T-cell (primary cell): ENCODE data around the gene ATAD3A. TPM values are rescaled to one million over a fixed set of nuclear protein-coding genes. Genes with fewer than 3 reads are reported as not detected.
"Not testable (repeated sequence)": the region's sequence is repeated elsewhere in the genome, so short reads cannot be mapped to it uniquely, and the experiment has no call there.

Experiments
- ATAC-seq, 4 experiments: fragments of 200-7000 bp in 3 of 4; fragments of 150-1000 bp in 1 of 4; cut with Tn5 transposase; replicated peaks in 1 of 4; 1 replicate in 3 of 4; 2 replicates in 1 of 4; pipeline ENCODE4 v1.10.0; 2021; ENCODE audit warnings: moderate library complexity in 3 of 4, mild to moderate bottlenecking in 2 of 4, moderate number of reproducible peaks in 1 of 4
- CTCF ChIA-PET, 2 donors: fragments of 300-600 bp; sonication (Branson Sonifier 250); formaldehyde crosslinking; loops; one replicate each; lab custom pipeline; 2022; ENCODE audit warnings: antibody characterized with exemption in 2 of 2; lab: Charles Lee
- POLR2A ChIA-PET, 2 donors: fragments of 300-600 bp; sonication (Branson Sonifier 250); formaldehyde crosslinking; loops; one replicate each; lab custom pipeline; 2022; ENCODE audit warnings: antibody characterized with exemption in 2 of 2; lab: Charles Lee
- DNase-seq, 35 experiments: peaks; one replicate each; pipeline versions ENCODE4 v3.0.0 to v3.0.0-alpha.2; 2013 to 2023
- H3K27ac ChIP-seq: one replicate; pipeline ENCODE4 v1.5.1; 2013; ENCODE audit warnings: low read length
- H3K27me3 ChIP-seq, 2 experiments: replicated peaks in 1 of 2; 1 replicate in 1 of 2; 2 replicates in 1 of 2; pipeline versions ENCODE4 v1.6.1 to v1.7.0; 2013; ENCODE audit warnings: low read length in 1 of 2, mixed read lengths in 1 of 2; ENCODE audit not compliant: control insufficient read depth in 2 of 2, insufficient read depth in 2 of 2; ENCODE audit errors: extremely low read depth in 1 of 2
- H3K36me3 ChIP-seq, 2 donors: 1 replicate in 1 of 2; 2 replicates in 1 of 2; pipeline versions ENCODE4 v1.6.1 to v1.7.0; 2013; ENCODE audit warnings: low read length in 1 of 2; ENCODE audit not compliant: control insufficient read depth in 2 of 2, insufficient read depth in 1 of 2; ENCODE audit errors: extremely low read depth in 1 of 2
- H3K4me1 ChIP-seq, 2 experiments: 1 replicate in 1 of 2; 2 replicates in 1 of 2; pipeline versions ENCODE4 v1.6.1 to v1.7.0; 2013; ENCODE audit warnings: low read length in 2 of 2, mixed read lengths in 1 of 2; ENCODE audit not compliant: insufficient read depth in 2 of 2, control insufficient read depth in 1 of 2; ENCODE audit errors: extremely low read depth in 1 of 2
- H3K4me3 ChIP-seq, 2 donors: 1 replicate in 1 of 2; 2 replicates in 1 of 2; pipeline versions ENCODE4 v1.5.1 to v1.7.0; 2013; ENCODE audit warnings: mild to moderate bottlenecking in 2 of 2, low read length in 1 of 2, moderate library complexity in 1 of 2; ENCODE audit not compliant: control insufficient read depth in 1 of 2; ENCODE audit errors: extremely low read depth in 1 of 2
- H3K9me3 ChIP-seq: 2 replicates; pipeline ENCODE4 v1.7.0; 2013
- H3K27ac Mint-ChIP-seq, 2 donors: one replicate each; pipeline ENCODE4 v1.8.0; 2020 to 2021; ENCODE audit warnings: mild to moderate bottlenecking in 2 of 2, mixed read lengths in 2 of 2
- H3K27me3 Mint-ChIP-seq, 2 donors: one replicate each; pipeline ENCODE4 v1.8.0; 2021 to 2022; ENCODE audit warnings: mixed read lengths in 2 of 2
- H3K36me3 Mint-ChIP-seq: one replicate; pipeline ENCODE4 v1.8.0; 2021; ENCODE audit warnings: mixed read lengths
- H3K4me1 Mint-ChIP-seq, 3 donors: one replicate each; pipeline ENCODE4 v1.8.0; 2020 to 2022; ENCODE audit warnings: mixed read lengths in 3 of 3, mild to moderate bottlenecking in 1 of 3
- H3K4me3 Mint-ChIP-seq, 3 donors: one replicate each; pipeline ENCODE4 v1.8.0; 2020 to 2022; ENCODE audit warnings: mild to moderate bottlenecking in 3 of 3, mixed read lengths in 3 of 3, moderate library complexity in 3 of 3
- H3K9me3 Mint-ChIP-seq, 3 donors: one replicate each; pipeline ENCODE4 v1.8.0; 2020 to 2022; ENCODE audit warnings: mixed read lengths in 3 of 3
- whole genome bisulfite sequencing: methylation state at CpG from one replicate; pipeline ENCODE4 v1.1.5; 2013; ENCODE audit warnings: missing lambda C conversion rate; ENCODE audit not compliant: insufficient coverage; 5-methylcytosine and 5-hydroxymethylcytosine counted together
- total RNA-seq, 35 experiments: library from RNA in 6 of 35; stranded (reverse) in 6 of 35; fragments of 120-200 nt in 1 of 35; gene quantifications; one replicate each; pipeline versions ENCODE4 v1.2.1 to v1.2.4 and lab custom pipeline; 2013 to 2026

Gene ATAD3A
- total RNA-seq, 5 donors from 2014 or later (not counting 1 experiment from before 2014, with no cell fraction given), result 24.6 to 42.5 (median 31.1) TPM

DNA sequence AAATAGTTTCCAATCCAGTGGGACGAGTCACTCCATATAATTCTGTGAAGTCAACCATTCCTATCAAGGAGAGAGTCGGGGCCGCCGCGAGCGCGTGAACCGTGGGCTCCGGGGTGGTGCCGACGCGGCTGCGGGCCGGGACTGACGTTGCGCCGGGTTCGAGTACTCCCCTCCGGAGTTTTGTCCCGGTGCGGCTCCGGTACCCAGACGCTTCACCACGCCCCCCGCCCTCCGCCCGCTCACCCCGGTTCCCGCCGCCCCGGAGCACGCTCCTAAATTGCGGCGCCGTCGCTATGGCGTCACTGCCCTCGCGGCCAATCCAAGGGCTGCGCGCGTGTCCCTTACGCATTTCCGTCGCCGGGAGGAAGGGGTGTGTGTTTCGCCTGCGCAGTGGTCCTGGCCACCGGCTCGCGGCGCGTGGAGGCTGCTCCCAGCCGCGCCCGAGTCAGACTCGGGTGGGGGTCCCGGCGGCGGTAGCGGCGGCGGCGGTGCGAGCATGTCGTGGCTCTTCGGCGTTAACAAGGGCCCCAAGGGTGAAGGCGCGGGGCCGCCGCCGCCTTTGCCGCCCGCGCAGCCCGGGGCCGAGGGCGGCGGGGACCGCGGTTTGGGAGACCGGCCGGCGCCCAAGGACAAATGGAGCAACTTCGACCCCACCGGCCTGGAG, 40.4 kb upstream of the ATAD3A start, which contains the start of gene ATAD3B:
Gene ATAD3B (plus strand): TSS at position 377 of the 664 bp plus-strand sequence. CDS start 120 bp downstream, at position 497.
- Histone ChIP-seq H3K4me1 (peaks cover 2 to 24% of the 10 kb centered on the region in 2 experiments), H3K9me3 (no peaks in the 10 kb centered on the region), H3K27me3 (no peaks in the 10 kb centered on the region), H3K27ac (peak within 1 kb of the TSS; percentile 66), H3K36me3 (no peaks in the 10 kb centered on the region), H3K4me3 (peak within 1 kb of the TSS; percentile 67 to 87)
- Mint-ChIP-seq H3K9me3 (no peaks in the 10 kb centered on the region), H3K4me1 (peaks cover 24 to 33% (median 25%) of the 10 kb centered on the region in 3 donors), H3K4me3 (peak within 1 kb of the TSS; percentile 83 to 90 (median 90)), H3K27ac (peak within 1 kb of the TSS; percentile 87 to 90), H3K36me3 (no peaks in the 10 kb centered on the region), H3K27me3 (no peaks in the 10 kb centered on the region)
- under 1% methylated on average over 78 of the region's 87 CpGs for WGBS
- peak; percentile 96 to 97 (median 96) for ATAC-seq
- peak; percentile 66 to 94 (median 86) for DNase-seq
- ChIA-PET CTCF (no interaction called here), POLR2A (no interaction called here)

- H3K36me3 ChIP-seq, H3K27me3 Mint-ChIP-seq, H3K36me3 Mint-ChIP-seq, H3K27me3 ChIP-seq, H3K9me3 ChIP-seq, CTCF ChIA-PET, H3K9me3 Mint-ChIP-seq, POLR2A ChIA-PET: not testable (repeated sequence)
- ATAC-seq, result peak; percentile 30 to 50 (median 41)
- Histone ChIP-seq H3K4me3 (peak overlapping the region; percentile 47 to 54), H3K27ac (peak overlapping the region; percentile 20), H3K4me1 (peaks cover 2 to 29% of the 10 kb centered on the region in 2 experiments)
- peak in 7 of 35 experiments; percentile 6 to 39 (median 11) for DNase-seq
- 8% methylated on average over 28 of the region's 65 CpGs for WGBS
- Mint-ChIP-seq H3K27ac (peak overlapping the region in 1 of 2 donors; percentile 34), H3K4me3 (peak overlapping the region; percentile 71 to 90 (median 72)), H3K4me1 (peaks cover 24 to 33% (median 27%) of the 10 kb centered on the region in 3 donors)
These were observed 39.7 kb upstream of the ATAD3A start for GRCh38 chr1:1472053-1472876.

- Mint-ChIP-seq H3K4me1 (peaks cover 17 to 25% (median 18%) of the 10 kb centered on the region in 3 donors), H3K36me3 (peaks cover 13% of the 10 kb centered on the region)
- no CpG with 5 or more reads among the region's 17 CpGs for WGBS
- ATAC-seq, H3K27me3 ChIP-seq, H3K27me3 Mint-ChIP-seq, POLR2A ChIA-PET, H3K4me3 Mint-ChIP-seq, H3K27ac Mint-ChIP-seq, H3K9me3 Mint-ChIP-seq, CTCF ChIA-PET, H3K9me3 ChIP-seq, DNase-seq, H3K4me3 ChIP-seq: not testable (repeated sequence)
- Histone ChIP-seq H3K27ac (peak overlapping the region; percentile 55), H3K4me1 (peaks cover 2 to 22% of the 10 kb centered on the region in 2 experiments), H3K36me3 (peaks cover 17 to 23% of the 10 kb centered on the region in 2 donors)
These were observed 36.0 kb upstream of the ATAD3A start for GRCh38 chr1:1476011-1476410.

- Mint-ChIP-seq H3K4me1 (peaks cover 14 to 23% (median 16%) of the 10 kb centered on the region in 3 donors), H3K9me3 (no peaks in the 10 kb centered on the region), H3K27ac (no peak overlapping the region), H3K4me3 (no peak overlapping the region), H3K27me3 (no peaks in the 10 kb centered on the region), H3K36me3 (peaks cover 13% of the 10 kb centered on the region)
- DNase-seq (no peak), ATAC-seq (no peak)
- H3K4me3 ChIP-seq, result no peak overlapping the region
- H3K36me3 ChIP-seq, result peaks cover 17 to 27% of the 10 kb centered on the region in 2 donors
- H3K27me3 ChIP-seq, result no peaks in the 10 kb centered on the region
- peaks cover 0 to 21% of the 10 kb centered on the region in 2 experiments for H3K4me1 ChIP-seq
- peak overlapping the region; percentile 55 for H3K27ac ChIP-seq
- no peaks in the 10 kb centered on the region for H3K9me3 ChIP-seq
- 96% methylated on average over 14 of the region's 22 CpGs for WGBS
- ChIA-PET CTCF (no interaction called here), POLR2A (no interaction called here)
These were observed 34.8 kb upstream of the ATAD3A start for GRCh38 chr1:1477206-1477605.

GRCh38 chr1:1479547-1480487, 32.1 kb upstream of the ATAD3A start:
- Histone ChIP-seq H3K4me3 (no peak overlapping the region), H3K27me3 (no peaks in the 10 kb centered on the region), H3K36me3 (peaks cover 27 to 43% of the 10 kb centered on the region in 2 donors), H3K27ac (no peak overlapping the region), H3K4me1 (peaks cover 0 to 5% of the 10 kb centered on the region in 2 experiments), H3K9me3 (no peaks in the 10 kb centered on the region)
- 93% methylated on average over 26 of the region's 42 CpGs for WGBS
- Mint-ChIP-seq H3K4me3 (peak overlapping the region in 1 of 3 donors; percentile 37), H3K27ac (no peak overlapping the region), H3K27me3 (no peaks in the 10 kb centered on the region), H3K9me3 (no peaks in the 10 kb centered on the region), H3K4me1 (peaks cover 0 to 5% (median 3%) of the 10 kb centered on the region in 3 donors), H3K36me3 (peaks cover 13% of the 10 kb centered on the region)
- ChIA-PET POLR2A (no interaction called here), CTCF (no interaction called here)
- no peak for DNase-seq
- peak in 1 of 4 experiments; percentile 23 for ATAC-seq
